Panc1 (cell line): ENCODE measurements around the gene RASA3.

Experiments
- POLR2AphosphoS5 ChIP-seq: IDR thresholded peaks from 2 replicates; pipeline ENCODE4 v1.6.1; 2012; ENCODE audit warnings: mild to moderate bottlenecking, low read depth, low read length, moderate library complexity
- TF ChIP-seq, protein P1 (sequence below): fragments of 450-650 bp; IDR thresholded peaks from 2 replicates; pipeline ENCODE4 v1.5.1; 2017; ENCODE audit warnings: mild to moderate bottlenecking

DNA sequence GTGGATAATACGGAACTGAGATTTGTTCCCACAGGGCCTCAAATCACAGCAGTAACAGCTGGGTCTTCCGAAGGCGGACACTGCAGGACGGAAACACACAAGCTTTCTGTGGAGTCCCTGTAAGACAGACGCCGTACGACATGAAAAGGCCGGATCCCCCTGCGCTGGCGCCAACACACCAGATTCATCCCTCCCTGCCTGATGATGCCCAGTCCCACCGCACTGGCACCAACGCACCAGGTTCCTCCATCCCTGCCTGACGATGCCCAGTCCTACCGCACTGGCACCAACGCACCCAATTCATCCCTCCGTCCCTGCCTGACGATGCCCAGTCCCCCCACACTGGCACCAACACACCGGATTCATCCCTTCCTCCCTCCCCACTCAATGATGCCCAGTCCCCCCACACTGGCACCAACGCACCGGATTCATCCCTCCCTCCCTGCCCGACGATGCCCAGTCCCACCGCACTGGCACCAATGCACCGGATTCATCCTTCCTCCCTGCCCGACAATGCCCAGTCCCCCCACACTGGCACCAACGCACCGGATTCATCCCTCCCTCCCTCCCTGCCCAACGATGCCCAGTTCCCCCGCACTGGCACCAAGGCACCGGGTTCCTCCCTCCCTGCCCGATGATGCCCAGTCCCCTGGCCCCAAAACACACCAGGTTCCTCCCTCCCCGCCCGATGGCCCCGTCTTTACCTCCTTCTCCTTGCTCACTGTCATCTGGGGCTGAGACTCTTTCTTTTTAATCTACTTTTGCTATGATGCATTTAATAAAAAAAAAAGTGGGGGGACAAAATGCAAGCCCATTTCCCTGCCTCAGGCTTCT is 55.1 kb downstream of the RASA3 start:
- TF ChIP-seq, protein P1, sequence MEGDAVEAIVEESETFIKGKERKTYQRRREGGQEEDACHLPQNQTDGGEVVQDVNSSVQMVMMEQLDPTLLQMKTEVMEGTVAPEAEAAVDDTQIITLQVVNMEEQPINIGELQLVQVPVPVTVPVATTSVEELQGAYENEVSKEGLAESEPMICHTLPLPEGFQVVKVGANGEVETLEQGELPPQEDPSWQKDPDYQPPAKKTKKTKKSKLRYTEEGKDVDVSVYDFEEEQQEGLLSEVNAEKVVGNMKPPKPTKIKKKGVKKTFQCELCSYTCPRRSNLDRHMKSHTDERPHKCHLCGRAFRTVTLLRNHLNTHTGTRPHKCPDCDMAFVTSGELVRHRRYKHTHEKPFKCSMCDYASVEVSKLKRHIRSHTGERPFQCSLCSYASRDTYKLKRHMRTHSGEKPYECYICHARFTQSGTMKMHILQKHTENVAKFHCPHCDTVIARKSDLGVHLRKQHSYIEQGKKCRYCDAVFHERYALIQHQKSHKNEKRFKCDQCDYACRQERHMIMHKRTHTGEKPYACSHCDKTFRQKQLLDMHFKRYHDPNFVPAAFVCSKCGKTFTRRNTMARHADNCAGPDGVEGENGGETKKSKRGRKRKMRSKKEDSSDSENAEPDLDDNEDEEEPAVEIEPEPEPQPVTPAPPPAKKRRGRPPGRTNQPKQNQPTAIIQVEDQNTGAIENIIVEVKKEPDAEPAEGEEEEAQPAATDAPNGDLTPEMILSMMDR, result no peak
- no peak for TF ChIP-seq POLR2AphosphoS5
